ENCODE measurements around the gene PHF21A. TPM values are rescaled to one million over a fixed set of nuclear protein-coding genes. Genes with fewer than 3 reads are reported as not detected.

PHF21A gene
- total RNA-seq, 1 donor from 2014 or later, result 17.2 TPM

DNA sequence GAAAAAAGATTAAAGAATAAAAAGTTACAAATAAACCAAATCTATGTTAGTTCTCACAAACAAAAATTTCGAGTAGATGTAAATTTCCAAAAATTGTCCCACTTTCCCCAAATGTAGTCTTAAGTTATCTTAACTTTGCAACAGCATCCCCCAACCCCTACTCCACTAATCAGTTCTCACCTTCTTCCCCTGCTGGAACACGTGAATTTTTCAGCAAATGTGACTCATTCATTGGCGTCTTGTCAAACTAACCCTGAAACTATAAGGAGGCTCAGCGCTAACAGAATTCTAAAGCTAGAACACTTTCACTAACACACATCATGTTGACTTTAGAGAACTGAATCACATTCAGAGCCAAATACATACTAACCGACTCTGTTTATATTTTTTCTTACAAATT lies 46.1 kb downstream of the PHF21A start:
- peak; percentile 70 for ATAC-seq

DNA sequence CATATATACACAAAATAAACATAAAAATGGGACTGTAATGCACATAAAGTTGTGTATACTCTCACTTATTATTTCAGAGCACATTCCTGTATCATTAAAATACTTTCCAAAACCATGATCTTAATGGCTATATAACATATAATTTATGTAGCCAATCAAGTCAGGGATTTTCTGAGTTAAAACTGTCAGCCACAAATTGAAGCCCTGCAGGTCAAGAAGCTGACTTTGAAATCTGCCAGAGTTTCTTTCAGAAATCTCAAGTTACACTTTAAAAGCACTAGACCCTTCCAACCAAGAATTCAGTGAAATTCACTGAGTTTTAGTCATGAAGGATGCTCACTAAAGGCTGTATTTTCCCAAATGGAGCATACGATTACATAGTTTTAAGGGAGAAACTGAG lies 47.6 kb downstream of the PHF21A start:
- no peak for ATAC-seq

DNA sequence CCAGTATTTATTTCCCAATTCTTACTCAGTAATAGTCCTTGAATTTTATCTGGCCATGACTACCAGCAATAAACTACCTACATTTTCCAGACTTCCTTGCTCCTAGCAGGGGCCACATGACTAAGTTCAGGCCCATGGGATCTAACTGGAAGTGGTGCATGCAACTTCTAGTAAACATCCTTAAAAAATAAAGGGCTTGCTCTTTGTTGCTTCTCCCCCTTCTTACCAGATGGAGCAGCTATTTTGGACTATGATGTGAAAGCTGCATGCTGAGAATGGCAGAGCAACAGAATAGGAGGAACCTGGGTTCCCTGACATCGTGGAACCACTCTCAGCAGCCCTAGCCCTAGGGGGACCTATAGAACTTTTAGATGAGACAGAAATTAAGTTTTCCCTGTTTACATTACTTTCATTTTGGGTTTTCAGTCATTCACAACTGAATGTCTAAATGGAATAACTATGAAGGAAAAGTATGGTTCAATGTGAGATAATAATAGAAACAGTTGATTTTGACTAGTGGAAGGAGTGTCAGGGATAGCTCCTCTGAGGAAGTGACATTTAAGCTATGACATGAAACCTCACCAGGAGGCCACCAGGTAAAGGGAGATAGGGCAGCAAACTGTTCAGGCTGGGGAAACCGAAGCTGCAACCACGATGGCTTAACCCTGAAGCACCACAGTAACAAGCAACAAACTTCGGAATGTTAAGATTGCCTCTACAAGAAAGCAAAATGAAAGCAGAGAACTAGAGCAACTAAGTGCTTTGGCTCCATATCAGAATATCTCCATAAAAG lies 48.9 kb downstream of the PHF21A start:
- ATAC-seq, result no peak

DNA sequence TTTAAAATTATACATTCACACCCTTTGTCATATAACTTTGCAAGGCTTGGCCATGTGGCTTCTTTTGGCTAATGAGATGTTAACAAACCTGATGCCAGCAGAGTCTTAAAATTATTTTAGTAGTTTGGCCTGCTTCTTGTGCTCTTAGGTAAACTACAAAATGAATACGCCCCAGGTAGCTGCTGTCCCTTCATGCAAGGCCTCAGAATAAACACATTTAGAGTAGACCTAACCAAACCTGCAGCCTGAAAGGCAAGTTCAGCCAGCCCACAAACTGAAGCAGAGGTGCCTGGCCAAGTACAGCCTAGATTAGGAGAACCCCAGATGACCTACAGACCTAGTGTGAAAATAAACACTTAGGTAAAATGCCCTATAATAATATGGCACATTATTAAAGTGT lies 50.2 kb downstream of the PHF21A start:
- ATAC-seq, result peak; percentile 64

DNA sequence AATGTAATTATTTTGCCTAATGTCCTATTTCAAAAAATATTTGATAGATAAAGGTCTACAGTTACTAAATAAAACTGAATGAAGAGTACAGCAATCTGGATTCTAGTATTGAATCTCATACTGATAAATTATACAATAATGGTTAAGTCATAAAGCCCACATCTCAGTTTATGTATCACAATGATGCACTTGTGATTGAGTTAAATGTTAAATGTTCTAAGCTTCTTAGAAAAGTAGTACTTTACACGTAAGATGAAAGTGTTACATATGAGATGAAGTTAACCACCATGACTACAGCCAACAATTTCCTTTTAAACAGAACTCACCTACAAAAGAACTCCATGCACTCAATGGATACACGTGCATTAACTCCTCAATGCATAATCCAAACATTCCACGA lies 51.7 kb downstream of the PHF21A start:
- no peak for ATAC-seq

DNA sequence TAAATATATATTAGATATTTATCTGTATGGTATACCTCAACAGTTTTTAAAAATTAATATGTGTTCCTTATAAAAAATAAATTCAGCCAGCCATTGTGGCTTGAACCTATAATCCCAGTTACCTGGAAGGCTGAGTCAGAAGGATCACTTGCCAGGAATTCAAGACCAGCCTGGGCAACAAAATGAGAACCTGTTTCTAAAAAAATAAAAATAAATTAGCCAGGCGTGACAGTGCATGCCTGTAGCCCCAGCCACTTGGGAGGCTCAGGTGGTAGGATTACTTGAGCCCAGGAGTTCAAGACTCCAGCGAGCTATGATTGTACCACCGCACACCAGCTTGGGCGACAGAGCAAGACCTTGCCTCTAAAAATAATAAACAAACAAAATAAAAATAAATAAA lies 54.9 kb downstream of the PHF21A start:
- ATAC-seq, result peak; percentile 92

DNA sequence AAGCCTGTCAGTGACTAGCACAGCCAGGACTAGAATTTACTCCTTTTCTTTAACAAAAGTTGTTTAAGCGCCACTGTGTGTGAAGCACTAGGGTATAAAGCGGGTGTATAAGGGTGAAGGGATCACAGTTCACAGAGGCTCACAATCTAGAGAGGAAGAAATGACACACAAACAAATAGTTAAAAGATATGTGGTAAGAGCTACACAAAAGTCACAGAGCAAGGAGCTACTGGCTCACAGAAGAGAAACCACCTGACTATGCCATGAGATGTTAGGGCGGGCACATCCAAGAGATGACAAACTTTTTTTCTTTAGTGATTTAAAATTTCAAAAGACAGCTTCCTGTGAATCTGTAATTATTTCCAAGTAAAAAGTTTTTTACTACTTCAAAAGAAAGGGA lies 55.6 kb downstream of the PHF21A start:
- peak; percentile 84 for ATAC-seq

DNA sequence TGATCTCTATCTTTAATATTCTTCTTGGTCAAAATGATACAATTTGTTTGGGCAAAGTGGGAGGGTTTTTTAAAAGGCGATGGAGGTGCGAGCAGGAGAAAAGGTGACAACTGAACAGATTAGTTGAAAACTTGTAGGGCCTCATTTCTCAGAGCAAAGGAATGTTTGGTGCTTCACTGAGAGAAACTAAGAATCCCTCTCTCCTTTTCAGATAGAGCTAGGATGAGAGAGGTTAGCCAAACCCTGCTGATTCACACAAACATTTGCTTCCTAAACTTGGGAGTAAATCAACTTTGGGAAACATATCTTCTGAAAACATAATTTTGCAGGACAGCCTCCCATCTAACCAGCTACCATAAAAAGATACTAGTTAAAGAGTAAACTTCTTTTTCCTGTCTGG lies 57.0 kb downstream of the PHF21A start:
- ATAC-seq, result no peak

DNA sequence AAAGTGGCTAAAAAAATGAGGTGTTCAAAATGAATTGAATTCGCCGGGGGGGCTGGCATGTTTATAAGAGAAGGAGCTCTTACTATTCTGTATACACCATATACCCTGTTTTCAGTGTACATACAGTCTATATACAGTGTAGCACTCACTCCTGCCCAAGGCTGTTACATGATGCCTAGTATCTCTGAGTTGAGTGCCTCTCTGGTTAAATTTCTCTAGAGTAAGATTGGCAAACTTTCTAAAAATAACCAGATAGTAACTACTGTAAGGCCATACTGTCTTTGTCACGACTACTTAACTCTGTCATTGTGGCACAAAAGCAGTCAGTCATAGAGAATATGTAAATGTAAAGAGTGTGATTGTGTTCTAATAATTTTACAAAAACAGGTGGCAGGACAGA lies 58.1 kb downstream of the PHF21A start:
- no peak for ATAC-seq

DNA sequence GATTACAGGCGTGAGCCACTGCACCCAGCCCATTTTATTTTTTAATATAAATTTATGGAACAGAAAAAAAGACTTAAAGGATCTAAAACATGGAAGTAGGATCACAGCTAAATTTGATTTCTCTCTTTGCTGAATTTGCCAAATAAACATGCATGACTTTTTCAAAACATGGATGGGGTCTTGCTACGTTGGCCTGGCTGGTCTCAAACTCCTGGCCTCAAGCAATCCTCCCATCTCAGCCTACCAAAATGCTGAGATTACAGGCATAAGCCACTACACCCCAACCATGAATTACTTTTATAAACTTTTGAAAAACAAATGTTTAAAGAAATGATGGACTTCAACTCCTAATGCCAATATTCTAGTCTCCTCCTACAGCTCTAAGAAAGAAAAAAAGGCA lies 61.2 kb downstream of the PHF21A start:
- no peak for ATAC-seq

DNA sequence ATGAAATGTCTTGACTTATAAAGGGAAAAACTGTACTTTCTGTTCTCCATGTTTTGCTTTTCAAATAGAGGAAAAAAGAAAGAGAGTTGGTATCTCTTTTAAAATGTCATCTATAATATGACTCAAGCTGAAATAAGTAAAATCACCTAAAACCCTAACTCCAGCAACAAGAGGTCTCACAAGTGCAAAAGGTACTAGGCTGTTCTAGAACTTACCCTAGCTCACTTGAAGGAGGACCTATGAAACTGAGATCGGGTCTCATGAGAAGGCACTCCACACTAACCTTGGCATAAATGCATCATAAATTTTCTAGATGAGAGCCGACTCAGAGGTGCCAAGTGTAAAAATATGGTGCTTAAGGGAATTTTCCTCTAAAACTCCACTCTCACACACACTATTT lies 63.8 kb downstream of the PHF21A start:
- no peak for ATAC-seq

DNA sequence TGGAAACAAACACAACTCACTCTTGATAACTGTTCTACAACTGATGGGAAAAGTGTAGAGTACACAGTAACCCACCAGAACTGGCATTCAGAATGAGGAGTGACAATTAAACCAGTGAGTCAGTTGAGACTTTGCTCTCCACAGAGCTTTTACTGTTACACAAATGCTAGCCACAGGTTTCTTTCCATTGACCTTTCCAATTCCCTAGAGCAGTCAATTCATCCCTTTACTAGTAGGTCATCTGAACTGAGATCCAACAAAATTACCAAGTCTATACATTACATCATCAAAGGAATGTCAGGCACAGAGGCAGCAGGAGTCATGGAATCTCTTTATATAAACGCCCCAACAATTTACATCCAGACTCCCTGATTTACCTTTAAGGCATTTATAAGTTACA lies 65.9 kb downstream of the PHF21A start:
- ATAC-seq, result no peak

DNA sequence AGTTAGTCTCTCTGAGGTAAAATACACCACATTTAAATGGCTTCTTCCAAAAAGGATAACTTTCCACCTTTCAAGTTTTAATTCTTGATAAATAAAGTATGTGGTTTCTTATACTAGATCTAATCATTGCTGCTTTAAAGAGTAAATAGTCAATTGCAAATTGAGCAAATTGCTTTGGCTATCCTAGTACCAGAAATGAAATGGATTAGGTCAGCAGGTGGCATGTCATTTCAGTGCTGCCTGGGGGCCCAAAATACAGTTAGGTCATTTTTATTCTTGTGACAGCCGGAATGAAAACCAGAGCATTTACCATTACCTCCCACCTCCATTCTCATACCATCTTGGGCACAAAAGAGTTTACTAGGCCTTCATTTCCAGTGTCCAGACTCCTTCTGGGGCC lies 70.2 kb downstream of the PHF21A start:
- ATAC-seq, result no peak

DNA sequence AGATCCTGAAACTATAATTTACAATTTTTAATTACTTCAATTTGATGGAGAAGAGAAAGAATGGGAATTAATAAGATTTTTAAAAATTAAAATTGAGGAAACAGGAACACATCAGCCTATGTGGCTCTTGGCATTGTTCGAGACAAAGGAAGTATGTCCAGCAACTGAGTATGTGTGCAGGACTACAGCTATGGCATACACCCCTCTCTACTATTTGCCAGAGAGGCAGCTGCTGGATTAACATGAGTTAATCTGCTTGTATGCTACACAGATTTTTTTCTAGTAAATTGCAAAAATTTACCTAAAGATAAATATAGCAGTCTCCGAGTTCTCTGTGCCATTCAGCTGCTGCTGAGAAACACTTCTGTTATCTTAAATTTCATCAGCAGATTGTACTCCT lies 70.6 kb downstream of the PHF21A start:
- no peak for ATAC-seq

DNA sequence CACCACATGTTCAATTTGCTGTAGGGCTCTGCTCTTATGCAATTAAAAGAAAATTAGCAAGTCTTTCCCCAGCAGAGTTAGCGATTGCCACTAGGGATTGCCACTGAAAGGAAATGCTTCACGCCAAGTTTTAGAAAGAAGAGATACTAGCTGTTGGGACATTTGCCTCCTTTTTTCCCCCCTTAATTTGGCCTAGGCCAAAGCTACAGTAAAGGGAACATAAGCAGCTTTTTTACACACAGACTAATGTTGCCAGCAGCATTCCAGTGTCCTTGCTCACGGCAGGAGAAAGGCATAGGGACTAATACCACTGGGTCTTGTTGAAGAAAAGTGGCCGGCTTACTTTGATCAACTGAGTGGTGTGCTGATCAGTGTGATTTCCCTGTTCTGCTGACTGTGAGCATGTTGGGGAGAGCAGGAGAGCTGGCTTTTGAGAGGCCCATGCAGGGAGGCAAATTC lies 71.2 kb downstream of the PHF21A start:
- peak; percentile 74 for ATAC-seq

DNA sequence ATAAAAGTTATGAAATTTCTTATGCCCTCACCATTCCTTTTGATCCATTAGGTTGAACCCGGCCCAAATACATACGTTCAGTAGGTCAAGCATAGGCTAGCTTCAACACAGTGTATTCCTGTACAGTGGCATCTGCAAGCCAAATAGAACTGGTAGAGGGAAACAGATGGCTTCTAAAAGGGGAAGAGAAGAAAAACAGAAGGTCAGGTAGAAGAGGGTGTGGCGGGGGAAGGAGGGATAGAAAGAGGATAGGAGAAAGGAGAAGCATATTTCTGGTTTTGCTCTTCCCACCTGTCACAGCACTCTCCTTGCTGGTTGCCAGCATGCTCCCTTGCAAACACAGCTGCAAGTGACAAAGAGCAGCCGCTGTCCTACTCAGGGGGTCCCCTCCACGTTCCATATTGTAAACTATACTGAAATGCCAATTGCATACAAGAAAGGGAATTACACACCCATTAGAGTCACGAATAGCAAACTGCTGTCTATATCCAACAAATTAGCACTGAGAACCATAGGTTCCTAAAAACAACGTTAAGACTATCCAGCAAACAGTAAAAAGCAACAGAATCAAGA lies 71.8 kb downstream of the PHF21A start:
- ATAC-seq, result no peak

DNA sequence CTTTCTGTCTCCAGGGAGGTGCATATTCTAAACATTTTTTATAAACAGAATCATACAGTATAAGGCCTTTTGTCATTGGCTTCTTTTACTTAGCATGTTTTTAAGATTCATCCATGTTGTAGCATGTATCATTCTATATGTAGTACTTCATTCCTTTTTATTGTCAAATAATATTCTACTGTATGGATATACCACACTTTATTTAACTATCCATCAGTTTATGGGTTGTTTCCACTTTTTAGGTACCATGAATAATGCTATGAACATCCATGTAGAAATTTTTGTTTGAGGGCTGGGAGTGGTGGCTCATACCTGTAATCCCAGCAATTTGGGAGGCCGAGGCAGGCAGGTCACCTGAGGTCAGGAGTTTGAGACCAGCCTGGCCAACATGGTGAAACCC lies 73.1 kb downstream of the PHF21A start:
- no peak for ATAC-seq

DNA sequence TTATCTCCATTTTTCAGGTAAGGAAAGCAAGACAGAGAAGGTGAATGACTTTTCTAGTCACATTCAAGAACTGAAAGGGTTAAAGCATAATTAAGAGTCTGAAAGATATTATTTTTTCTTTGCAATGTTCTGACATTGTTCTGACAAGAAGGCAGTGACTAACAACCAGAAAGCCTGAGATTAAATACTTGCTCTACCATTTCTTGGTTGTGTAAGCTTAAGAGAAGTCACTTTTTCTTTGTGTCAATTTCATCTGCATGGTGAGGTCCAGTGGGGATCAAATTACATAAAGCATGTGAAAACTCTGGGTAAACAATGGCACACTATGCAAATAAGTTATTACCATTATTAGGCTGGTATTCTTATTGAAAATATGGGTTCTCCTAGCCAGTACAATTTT lies 73.7 kb downstream of the PHF21A start:
- ATAC-seq, result peak; percentile 86

DNA sequence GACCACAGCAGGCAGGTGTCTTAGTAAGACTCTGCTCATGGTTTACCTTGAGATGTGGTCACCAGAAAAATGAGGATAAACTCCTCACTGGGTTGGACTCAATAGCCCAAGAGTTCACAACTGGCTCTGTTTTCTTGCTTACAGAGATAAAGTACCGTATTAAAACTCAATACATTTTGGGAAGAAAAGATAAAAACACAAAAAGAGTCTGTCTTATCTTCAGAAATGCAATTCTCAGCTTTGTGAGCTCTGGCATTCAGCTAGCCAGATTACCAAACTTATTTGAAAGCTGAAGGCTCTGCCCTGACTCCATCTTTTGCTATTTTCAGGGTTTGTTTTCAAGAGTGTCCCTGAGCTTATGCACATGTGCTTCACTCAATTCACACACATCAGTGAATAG lies 75.4 kb downstream of the PHF21A start:
- no peak for ATAC-seq

DNA sequence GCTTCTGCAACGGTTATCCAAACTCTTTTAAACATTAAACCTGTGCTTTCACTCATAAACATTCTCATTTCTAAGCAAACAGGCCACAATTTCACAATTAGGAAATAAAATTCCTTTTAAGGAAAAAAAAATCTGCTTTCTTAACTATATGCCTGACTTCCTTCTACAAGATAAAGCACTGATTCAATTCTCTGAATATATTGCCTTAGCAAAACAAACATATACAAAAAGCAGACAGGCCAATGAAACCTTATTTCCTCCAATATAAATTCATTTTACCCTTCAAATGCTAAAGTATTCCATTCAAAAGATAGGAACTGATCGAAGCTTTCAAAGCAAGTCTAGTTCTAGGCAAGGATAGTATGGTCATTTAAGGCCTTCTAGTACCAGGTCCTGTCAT lies 76.7 kb downstream of the PHF21A start:
- ATAC-seq, result no peak

DNA sequence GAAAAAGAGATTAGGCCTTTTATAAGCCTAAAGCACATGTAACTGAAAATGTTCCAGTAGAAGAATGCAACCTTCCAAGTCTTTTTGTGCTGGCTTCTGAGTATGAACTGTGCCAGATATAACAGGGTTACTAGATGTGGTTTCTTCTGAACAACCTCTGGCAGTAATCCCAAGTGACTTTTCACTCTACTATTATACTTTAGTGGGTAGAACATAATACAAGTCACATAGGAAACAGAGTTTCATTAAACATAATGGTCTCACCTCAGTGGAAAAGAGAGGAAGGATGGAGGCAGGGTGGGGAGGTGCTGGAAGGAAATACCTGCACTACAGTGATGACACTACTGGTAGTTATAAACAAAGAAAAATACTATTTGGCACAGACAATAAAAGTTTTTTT lies 81.3 kb downstream of the PHF21A start:
- ATAC-seq, result no peak

DNA sequence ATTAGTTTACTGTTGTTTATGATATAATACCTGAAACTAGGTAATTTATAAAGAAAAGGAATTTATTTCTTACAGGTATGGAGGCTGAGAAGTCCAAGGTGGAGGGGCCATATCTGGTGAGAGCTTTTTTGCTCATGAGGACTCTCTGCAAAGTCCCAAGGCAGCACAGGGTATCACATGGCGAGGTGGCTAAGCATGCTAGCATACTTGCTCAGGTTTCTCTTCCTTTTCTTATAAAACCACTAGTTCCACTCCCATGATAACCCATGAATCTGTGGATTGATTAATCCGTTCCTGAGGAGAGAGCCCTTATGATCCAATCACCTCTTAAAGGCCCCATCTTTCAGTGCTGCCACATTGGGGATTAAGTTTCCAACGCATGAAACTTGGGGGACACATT lies 82.7 kb downstream of the PHF21A start:
- ATAC-seq, result no peak

DNA sequence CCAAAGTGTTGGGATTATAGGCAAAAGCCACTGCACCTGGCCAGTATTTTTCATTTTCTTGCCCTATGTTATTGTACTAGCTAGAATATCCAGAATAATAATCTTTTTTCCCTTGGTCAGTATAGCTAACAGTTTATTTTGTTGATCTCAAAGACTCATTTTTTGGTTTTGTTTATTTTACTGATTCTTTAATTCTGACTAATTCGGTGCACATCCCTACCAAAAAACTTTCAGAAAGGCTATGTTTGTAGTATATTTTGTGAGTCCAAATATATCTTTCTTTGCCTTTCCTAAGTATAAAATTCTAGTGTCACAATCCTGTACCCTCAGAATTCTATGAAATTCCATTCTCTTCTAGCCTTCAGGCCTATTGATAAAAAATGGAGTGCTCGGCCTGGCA lies 84.3 kb downstream of the PHF21A start:
- no peak for ATAC-seq

DNA sequence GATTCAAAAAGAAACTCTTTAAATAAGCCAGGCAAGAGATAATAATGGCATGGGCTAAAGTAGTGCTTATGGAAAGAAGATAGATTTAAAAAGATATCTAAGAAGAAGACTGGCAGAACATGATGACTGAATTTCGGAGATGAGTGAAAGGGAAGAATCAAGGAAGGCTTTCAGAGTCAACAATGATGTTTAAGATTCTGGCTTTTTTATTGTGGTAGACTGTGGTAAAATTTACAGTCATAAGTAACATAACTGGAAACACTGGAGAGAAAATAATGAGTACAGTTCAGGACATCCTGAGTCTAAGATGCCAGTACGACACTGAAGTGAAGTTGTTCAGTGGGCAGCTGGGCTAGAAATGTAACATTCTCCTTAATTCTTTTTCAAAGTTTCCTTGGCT lies 85.2 kb downstream of the PHF21A start:
- ATAC-seq, result no peak

DNA sequence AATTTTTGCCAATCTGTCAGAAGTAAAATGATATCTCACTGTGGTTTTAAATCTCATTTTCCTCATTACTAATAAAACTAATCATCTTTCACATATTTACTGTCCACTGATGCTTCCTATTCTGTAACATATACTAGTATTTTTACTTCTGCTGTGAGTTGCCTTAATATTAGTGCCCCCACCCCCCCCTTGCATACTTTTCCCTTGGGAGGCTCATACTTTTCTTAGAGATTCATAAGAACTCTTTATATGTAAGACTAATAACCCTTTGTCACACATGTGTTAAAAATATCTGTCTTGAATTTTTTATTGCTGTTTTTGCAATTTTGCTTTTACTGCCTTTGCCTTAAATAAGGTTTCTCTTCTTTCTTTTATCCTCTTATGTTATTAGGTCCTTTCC lies 87.2 kb downstream of the PHF21A start:
- no peak for ATAC-seq
